HL-60 (cell line): ENCODE measurements around the gene SMOC1.

Experiments
- DNase-seq, 2 experiments: peaks; one replicate each; pipeline ENCODE4 v3.0.0-alpha.2; 2010 to 2020; ENCODE audit warnings: low read depth in 1 of 2, low spot score in 1 of 2
- H3K27ac ChIP-seq: fragments of 250-450 bp; sonication (Bioruptor Pico); replicated peaks from 2 replicates; pipeline ENCODE4 v1.5.1; 2020; ENCODE audit warnings: mild to moderate bottlenecking, moderate library complexity
- H3K27me3 ChIP-seq: fragments of 250-450 bp; sonication (Bioruptor Pico); 2 replicates; pipeline ENCODE4 v1.5.1; 2021; ENCODE audit warnings: mild to moderate bottlenecking, moderate library complexity; ENCODE audit not compliant: insufficient read depth, poor library complexity, severe bottlenecking
- H3K4me3 ChIP-seq: replicated peaks from 2 replicates; pipeline ENCODE4 v1.5.1; 2011; ENCODE audit warnings: mild to moderate bottlenecking, control low read depth, low read length; ENCODE audit not compliant: insufficient read depth
- GABPA ChIP-seq: IDR thresholded peaks from 2 replicates; pipeline ENCODE4 v1.6.1; 2012; ENCODE audit warnings: low read depth
- POLR2AphosphoS5 ChIP-seq: IDR thresholded peaks from 2 replicates; pipeline ENCODE4 v1.6.1; 2012; ENCODE audit warnings: low read depth
- SPI1 ChIP-seq: IDR thresholded peaks from 2 replicates; pipeline ENCODE4 v1.6.1; 2012; ENCODE audit warnings: low read depth, mild to moderate bottlenecking, borderline replicate concordance
- TF ChIP-seq, protein P1 (sequence below): IDR thresholded peaks from 2 replicates; pipeline ENCODE4 v1.6.1; 2012; ENCODE audit warnings: low read depth; ENCODE audit not compliant: insufficient replicate concordance
- TF ChIP-seq, protein P2 (sequence below): IDR thresholded peaks from one replicate; pipeline ENCODE4 v1.5.1; 2011; ENCODE audit warnings: low read length, control low read depth, inconsistent platforms; ENCODE audit not compliant: insufficient read depth

SMOC1 gene

DNA sequence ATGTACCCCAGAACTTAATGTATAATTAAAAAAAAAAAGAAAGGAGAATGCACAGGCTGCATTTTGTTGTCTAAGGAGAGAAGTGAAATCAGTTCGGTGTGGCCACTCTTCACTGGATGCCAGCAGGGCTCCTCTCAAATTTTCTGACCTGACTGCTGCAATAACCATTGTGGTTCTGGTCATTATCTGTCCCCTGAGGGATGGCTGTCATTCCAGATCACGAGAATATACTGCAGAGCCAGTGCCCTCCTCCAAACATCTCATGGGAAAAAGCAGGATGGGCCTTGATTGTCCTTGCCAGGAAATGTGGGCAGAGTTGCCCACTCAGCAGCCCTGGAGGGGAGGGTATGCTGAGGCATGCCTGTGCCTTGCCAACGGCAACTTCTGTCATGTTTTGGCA is 170.4 kb downstream of the SMOC1 start:
- H3K27me3 ChIP-seq: no peaks in the 10 kb centered on the region
- TF ChIP-seq, protein P1, sequence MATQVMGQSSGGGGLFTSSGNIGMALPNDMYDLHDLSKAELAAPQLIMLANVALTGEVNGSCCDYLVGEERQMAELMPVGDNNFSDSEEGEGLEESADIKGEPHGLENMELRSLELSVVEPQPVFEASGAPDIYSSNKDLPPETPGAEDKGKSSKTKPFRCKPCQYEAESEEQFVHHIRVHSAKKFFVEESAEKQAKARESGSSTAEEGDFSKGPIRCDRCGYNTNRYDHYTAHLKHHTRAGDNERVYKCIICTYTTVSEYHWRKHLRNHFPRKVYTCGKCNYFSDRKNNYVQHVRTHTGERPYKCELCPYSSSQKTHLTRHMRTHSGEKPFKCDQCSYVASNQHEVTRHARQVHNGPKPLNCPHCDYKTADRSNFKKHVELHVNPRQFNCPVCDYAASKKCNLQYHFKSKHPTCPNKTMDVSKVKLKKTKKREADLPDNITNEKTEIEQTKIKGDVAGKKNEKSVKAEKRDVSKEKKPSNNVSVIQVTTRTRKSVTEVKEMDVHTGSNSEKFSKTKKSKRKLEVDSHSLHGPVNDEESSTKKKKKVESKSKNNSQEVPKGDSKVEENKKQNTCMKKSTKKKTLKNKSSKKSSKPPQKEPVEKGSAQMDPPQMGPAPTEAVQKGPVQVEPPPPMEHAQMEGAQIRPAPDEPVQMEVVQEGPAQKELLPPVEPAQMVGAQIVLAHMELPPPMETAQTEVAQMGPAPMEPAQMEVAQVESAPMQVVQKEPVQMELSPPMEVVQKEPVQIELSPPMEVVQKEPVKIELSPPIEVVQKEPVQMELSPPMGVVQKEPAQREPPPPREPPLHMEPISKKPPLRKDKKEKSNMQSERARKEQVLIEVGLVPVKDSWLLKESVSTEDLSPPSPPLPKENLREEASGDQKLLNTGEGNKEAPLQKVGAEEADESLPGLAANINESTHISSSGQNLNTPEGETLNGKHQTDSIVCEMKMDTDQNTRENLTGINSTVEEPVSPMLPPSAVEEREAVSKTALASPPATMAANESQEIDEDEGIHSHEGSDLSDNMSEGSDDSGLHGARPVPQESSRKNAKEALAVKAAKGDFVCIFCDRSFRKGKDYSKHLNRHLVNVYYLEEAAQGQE: no peak
- TF ChIP-seq GABPA (no peak), POLR2AphosphoS5 (no peak), SPI1 (no peak)
- TF ChIP-seq, protein P2, sequence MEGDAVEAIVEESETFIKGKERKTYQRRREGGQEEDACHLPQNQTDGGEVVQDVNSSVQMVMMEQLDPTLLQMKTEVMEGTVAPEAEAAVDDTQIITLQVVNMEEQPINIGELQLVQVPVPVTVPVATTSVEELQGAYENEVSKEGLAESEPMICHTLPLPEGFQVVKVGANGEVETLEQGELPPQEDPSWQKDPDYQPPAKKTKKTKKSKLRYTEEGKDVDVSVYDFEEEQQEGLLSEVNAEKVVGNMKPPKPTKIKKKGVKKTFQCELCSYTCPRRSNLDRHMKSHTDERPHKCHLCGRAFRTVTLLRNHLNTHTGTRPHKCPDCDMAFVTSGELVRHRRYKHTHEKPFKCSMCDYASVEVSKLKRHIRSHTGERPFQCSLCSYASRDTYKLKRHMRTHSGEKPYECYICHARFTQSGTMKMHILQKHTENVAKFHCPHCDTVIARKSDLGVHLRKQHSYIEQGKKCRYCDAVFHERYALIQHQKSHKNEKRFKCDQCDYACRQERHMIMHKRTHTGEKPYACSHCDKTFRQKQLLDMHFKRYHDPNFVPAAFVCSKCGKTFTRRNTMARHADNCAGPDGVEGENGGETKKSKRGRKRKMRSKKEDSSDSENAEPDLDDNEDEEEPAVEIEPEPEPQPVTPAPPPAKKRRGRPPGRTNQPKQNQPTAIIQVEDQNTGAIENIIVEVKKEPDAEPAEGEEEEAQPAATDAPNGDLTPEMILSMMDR: no peak
- DNase-seq: no peak
- H3K4me3 ChIP-seq: no peak overlapping the region
- H3K27ac ChIP-seq: no peak overlapping the region

DNA sequence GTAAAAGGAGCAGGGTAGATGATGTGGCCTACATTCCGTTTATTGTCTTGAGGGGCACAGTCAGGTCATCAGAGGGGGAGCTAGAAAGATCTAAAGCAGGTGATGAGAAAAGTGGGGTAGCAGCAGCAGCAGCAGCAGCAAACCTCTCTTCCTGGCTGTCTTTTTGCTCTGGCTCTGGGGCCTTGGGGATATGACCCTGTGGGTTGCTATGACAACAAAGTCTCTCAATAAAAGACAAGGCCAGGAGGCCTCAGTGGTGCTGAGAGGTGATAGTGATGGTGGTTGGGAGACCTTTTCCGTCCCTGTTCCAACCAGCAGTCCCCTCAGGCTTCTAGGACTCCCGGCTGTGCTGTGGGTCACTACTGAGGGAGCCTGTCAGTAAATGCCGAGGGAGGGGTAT is 170.9 kb downstream of the SMOC1 start:
- no peaks in the 10 kb centered on the region for H3K27me3 ChIP-seq
- H3K4me3 ChIP-seq: no peak overlapping the region
- H3K27ac ChIP-seq: no peak overlapping the region
- no peak for DNase-seq
- TF ChIP-seq, protein P1: no peak
- TF ChIP-seq GABPA (no peak), POLR2AphosphoS5 (no peak), SPI1 (no peak)
- TF ChIP-seq, protein P2: no peak

DNA sequence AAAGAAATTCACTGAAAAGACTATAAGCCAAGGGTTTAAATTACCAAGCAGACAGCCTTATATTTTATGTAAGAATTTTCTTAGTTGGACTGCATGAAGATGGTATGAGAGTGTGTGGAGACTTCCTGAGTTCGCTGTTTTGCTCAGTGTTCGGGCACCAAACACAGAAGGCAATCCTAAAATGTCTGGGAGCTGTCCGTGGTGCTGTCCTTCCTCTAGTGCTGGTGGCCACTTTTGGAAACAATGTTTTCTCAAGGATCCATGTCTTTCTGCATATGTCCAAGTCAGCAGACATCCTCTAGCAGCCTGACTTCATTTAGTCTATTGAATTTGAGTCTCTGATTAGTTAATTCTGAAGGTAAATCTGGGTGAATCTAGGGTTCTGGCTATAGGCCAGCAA is 173.8 kb downstream of the SMOC1 start:
- TF ChIP-seq, protein P1: peak; percentile 95
- TF ChIP-seq SPI1: no peak
- no peak for DNase-seq
- Histone ChIP-seq H3K4me3 (no peak overlapping the region), H3K27ac (no peak overlapping the region), H3K27me3 (no peaks in the 10 kb centered on the region)

DNA sequence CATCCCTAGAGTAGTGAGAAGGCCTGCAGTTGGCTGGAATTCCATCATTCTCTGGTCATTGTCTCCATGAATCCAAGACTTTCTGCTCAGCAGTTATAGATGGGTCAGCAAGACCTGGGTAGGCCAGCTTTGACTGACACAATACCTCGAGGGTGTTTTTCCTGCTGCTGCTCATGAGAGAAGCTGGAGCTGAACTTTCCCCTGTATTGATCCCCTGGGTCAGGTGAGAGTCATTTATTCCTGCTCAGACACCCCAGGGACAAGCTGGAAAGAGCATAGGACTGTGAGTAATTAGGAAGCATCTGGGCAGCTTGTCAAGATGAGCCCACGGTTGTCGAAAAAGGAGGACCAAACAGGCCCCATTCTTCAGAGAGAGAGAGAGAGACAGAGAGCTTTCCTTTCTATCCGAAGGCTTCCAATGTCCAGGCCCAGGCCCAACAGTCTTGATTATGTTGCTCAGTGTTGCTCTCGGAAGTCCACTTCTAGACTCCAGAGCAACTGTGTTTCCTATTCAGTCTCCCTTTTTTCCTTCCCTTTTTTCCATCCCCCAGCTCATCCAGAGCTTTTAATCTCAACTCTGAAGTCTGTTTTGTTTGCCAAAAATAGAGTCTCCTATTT is 178.4 kb downstream of the SMOC1 start:
- no peaks in the 10 kb centered on the region for H3K27me3 ChIP-seq

More for the DNA sequence above, 178.4 kb downstream of the SMOC1 start:
- Histone ChIP-seq H3K4me3 (no peak overlapping the region), H3K27ac (no peak overlapping the region)
- DNase-seq: no peak
- TF ChIP-seq GABPA (no peak), SPI1 (no peak), POLR2AphosphoS5 (no peak)
- TF ChIP-seq, protein P2: no peak
- TF ChIP-seq, protein P1: no peak
